ENCODE data around the gene PIAS4.

The PIAS4 gene

DNA sequence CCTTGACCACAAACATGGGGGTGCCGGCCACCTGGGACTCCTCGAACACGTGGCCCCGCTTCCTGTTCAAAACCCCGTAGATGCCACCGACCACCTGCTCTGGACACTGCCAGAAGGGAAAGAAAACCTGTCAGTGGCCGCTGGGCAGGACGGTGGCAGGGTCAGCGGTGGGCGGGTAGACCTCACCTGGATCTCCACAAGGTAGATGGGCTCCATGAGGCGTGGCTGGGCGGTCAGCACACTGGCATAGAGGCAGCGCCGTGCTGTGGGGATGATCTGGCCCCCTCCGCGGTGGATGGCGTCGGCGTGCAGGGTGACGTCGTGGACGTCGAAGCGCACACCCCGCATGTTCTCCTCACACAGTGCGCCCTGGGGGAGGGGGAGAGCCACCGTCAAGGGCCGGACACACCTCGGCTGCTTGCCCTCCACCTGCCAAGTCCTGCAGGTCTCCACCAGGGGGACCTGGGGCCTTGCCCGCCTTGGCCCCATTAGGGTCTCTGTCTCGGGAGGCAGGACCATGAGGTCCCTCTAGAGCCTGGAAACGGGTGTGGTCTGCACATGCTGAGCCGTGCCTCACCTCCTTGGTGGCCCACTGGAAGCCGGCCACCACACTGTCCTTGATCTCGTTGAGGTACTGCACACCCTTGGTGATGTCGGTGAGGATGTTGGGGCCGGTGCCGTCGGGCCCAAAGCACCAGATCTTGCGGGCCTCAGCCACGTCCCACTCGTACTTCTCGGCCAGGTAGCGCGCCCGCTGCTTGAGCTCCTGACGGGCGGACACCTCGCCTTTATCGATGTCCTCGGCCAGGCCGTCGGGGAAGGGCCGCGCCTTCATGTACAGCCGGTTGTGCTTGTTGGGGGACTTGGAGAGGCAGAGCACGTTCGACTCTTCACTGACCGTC lies 30.0 kb upstream of the PIAS4 start:
- DNase-seq (ENCODE audit: low read depth): no peak

DNA sequence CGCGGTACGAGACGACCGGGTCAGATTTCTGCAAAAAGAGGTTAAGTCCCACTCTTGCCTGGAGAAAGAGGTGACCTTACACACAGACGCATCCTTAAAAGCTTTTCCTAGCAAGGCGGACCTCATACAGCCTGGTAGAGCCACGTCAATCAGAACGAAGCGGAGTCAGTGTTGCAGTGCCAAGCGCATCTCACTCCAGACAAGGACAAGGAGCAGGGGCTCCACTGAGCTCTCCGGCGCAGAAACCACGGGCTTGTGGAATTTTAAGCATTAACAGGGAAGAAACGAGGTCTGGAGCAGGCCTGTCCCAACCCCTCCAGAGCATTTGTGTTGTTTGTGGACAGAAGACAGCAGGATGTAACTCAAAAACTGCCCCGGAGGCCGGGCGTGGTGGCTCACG lies 29.4 kb upstream of the PIAS4 start:
- DNase-seq (ENCODE audit: low read depth): no peak

DNA sequence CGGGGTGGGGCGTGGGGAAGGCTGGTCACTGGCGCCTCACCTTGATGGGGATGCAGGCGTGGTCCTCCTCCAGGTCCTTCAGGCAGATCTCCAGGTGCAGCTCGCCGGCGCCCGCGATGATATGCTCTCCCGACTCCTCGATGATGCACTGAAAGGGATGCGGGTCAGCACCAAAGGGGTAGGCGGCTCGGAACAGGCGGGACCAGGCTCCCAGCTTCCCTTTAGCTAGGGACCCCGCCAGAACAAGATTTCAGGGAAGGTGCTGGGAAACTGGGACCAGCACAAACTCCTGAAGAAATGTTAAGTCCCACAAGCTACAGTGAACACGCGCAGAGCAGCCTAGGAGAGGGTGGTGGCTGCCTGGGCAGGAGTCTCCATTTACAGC lies 28.3 kb upstream of the PIAS4 start:
- DNase-seq (ENCODE audit: low read depth): no peak

DNA sequence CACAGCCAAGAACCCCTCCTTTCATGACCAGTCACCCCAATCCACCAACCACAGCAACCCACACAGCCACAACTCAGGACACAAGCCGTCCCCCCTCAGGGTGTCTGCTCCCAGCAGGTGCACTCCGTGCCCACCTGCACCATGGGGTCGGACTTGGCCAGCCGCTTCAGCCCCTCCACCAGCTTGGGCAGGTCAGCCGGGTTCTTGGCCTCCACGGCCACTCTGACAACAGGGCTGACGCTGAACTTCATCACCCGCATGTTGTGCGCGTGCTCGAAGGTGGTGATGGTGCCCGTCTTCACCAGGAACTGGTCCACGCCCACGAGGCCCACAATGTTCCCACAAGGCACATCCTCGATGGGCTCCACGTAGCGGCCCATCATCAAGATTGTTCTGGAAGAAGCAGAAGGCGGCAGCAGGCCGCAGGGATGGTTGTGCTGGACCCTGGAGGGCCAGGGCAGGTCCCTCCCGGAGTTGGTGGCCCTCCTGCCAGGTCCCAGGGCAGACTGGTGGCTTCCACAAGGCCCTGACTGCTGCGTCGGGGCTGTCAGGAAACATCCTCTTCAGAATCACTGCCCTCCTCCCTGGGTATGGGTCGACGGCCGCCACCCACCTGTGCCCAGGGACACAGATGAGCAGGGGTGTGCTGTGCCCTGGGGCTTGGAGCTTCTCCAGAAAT lies 27.7 kb upstream of the PIAS4 start:
- DNase-seq (ENCODE audit: low read depth): no peak

DNA sequence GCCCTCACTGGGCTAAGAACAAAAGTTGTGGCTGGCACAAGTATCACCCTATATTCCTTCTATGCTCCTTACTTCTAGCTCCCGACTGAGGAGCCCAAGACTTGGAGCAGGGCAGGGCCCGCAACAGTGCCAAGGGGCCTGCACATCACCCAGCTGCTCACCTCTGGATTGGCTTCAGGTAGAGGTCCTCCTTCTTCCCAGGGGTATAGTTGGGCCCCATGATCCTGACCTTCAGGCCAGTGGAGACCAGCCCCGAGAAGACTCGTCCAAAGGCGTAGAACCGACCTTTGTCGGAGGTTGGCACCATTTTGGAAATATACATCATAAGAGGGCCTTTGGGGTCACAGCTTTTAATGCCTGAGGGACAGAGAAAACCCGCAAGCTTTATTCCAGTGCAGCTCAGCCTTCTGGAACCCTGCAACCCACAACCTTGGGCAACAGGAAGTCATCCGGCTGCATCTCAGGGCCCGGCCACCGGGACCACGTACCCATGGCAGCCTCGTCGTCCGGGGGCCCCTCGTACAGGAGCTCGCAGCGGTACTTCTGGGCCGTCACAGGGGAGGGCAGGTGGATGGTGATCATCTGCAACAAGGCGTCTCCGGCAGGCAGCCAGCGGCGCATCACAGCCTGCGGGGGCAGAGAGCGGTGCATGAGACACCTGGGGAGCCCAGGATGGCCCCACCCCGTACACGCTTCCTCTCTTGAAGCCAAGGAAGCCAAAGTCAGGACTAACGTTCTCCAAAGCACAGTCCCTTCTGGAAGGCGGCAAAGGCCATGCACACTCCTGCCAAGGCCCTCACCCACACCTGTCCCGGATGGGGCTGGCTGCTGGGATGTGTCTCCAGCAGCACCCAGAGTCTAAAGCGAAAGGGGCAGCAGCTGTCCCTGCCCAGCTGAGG lies 26.9 kb upstream of the PIAS4 start:
- no peak for DNase-seq (ENCODE audit: low read depth)

DNA sequence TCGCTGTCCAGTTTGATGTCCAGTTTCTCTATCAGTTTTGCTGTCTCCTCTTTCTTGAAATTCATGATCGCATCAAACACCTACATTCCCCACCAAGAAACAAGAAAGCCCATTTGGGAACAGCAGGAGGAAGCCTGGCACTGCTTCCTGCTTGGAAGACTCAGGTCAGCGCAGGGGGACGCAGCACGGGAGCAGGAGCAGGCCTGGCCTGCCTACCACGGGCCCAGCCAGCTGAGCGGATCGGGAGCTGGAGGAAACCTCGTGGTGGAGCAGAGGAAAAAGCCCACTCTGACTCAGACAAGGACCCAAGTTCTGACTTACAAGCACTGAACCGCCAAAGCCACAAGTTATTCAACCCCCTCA lies 26.2 kb upstream of the PIAS4 start:
- no peak for DNase-seq (ENCODE audit: low read depth)

DNA sequence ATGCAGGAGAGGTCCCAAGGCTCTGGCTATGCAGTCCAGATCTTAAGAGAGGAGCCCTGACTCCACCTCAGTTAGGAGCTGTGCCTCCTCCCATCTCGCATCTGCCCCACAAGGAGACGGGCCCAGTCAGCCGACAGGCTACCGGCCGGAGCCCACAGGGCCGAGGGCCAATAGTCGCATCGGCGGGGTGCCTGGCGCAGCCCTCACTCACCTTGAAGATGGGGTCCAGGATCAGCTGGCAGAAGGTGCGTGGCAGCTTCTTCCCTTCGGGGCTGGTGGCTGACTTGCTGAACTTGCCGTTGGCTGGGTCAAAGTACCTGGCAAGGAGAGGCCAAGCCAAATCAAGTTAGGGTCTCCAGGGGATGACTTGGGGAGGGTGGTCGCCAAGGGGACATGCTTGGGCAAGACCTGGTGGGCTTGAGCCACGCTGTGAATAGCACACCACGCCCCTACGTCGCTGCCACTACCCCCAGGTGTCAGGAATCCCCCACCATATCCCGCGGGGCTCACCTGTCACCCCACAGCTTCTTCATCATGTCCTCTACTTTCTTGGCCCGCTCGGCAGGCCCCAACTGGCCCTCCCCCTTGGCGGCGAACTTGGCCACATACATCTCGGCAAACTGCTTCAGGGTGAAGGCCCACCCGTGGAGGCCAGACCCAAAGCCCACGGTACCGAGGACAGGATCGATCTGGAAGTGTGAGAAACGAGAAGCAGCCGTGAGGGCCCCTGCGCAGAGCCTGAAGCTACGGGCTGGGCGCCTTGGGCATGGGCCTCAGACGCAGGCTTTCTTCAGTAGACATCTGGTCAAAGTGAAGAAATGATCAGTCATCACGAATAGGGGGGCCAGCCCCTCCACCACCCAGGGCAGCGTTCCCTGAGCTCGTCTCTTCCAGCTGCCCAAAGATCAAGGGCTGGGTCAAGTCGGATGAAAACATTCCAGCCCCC lies 25.5 kb upstream of the PIAS4 start:
- no peak for DNase-seq (ENCODE audit: low read depth)

DNA sequence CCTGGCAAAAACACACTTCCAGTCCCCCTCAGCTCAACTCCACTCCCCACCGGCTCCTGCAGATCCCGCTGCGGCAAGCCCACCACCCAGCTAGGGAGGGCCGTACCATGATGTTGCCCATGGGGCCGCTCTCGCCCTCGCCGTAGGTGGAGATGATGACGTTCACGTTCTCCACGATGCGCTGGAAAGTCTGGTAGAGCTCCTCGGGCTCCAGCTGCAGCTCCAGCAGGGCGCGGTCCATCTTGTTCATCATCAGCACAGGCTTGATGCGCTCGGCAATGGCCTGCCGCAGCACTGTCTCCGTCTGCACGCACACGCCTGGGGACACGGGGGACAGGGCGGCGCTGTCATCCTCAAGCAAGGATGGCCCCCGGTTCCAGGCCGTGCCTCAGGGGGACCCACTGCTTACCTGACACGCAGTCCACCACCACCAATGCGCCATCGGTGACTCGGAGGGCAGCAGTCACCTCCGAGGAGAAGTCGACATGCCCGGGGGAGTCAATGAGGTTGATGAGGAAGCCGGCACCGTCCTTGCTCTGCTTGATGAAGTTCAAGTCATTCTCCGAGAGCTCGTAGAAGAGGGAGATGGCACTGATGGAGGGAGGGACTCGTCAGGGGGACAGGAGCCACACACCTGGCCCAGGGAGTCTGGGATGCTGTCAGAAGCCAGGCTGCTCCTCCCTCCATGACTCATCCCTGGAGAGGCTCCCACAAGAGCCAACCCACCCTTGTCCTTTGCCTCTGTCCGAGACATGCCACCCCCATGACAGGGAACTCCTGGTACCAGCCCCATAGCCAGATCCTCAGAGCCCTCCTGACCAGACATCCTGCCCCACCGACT lies 24.6 kb upstream of the PIAS4 start:
- DNase-seq (ENCODE audit: low read depth): no peak

DNA sequence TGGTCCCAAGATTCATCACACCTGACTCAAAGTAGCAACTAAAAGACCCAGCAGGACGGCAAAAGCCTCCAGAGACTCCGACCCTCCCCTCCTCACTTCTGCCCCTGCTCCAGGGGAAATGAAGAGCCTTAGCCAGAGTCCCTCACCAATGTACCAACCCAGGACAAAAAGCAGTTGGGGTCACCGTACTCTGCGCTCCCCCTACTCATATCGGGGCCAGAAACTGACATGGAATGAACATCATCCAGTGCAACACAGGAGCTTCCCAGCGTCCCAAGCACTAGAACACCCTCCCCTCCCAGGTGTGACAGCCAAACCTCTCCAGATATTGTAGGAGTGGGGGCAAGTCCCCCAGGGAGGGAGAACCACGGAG lies 24.0 kb upstream of the PIAS4 start:
- no peak for DNase-seq (ENCODE audit: low read depth)

DNA sequence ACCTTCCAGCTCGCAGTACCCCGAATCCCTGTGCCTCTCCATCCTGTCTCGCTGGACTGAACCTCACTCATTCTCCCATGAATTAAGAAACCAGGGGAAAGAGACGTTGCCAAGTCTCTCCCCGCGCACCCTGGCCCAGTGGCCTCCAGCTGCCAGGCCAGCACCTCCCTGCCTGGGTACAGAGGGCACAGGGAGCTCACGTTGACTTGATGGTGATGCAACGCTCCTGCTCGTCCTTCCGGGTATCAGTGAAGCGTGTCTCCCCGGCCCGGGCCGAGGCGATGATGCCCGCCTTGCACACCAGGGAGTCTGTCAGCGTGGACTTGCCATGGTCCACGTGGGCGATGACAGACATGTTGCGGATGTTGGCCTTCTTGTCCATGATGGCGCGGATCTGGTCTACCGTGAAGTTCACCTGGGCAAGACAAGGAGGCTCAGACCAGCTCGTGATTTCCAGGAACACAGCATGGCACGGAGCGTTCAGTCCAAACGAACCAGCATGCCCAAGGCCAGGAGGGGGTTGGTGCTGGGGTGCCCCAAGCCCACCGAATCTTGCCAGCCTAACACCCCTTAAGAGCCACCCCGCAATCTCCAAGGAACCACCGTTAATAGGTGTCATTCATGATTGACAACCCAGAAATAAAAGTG lies 23.5 kb upstream of the PIAS4 start:
- DNase-seq (ENCODE audit: low read depth): no peak

DNA sequence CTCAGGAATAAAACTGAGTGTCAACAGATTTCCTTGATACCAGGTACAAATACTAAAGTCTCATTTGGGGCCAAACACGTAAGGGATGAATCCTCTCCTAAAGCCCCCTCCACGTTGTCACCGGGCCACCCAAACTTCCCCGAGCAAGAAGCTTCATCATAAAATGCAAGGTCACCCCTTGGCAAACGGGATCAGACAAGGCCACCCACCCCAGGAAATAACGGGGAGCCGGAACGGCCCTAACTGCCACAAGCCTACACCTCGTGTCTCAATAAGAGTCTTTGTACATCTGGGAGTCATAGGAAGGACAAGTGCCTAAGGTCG lies 23.0 kb upstream of the PIAS4 start:
- no peak for DNase-seq (ENCODE audit: low read depth)

DNA sequence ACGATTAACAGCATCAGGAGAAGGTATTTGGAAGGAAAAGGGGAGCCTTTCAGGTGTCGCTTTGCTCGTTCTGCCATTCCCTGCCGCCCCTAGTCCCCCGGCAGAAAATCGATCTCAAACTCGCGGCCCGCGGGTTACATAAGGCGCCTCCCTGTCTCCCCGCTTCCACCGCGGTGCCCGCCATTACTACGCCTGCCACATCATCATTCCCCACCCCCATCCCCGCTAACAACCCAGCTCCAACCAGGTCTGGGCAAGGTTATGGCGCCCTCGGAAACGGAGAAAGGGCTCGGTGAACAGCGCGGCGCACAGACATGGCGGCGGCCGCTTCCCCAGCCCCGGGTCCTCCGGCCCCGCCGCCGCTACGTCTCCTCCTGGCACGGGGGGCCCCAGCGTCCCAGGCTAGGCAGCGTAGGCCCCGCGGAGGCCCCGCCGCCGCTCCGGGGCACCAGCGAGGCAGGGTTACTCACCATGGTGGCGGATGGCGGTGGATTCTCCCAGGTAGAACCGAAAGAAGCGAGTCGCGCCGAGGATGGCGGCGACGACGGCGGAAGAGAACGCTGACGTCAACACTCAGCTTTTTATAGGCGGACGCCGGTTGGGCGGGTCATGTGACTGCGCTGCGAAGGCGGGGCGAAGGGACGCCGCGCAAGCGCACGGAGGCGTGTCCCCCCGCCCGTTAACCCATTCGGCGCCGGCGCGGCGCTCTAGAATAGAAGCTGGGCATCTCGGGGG lies 22.5 kb upstream of the PIAS4 start, which contains the start of gene EEF2:
Gene EEF2 (minus strand): TSS at position 556 of the 735 bp plus-strand sequence. CDS start 83 bp downstream, at position 473.
- DNase-seq (ENCODE audit: low read depth): no peak

DNA sequence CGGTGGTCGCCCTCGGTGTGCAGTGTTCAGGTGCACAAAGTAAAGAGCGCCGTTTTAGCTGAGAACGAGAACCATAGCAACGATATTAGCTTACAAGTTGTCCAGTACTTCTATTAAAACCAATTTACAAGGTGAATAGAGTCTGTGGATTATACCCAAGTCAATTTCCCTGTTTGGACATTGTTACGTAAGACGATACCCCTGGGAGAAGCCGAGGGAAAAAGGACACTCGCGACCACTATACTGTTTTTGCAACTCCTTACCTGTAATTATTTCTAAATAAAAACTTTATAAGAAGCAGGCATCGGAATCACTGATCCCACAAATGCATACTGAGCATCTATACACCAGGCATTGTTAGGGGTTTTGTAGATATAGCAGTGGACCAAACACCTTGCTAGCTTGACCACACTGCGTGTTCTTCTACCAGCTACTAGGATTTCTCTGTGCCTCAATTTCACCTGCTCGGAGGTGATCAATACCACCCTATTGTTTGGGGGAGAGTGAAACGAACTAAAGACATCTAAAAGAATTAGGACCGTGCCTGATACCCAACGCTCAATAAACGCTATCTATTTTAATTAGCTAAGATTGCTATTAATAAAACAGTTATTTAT lies 21.8 kb upstream of the PIAS4 start:
- no peak for DNase-seq (ENCODE audit: low read depth)

DNA sequence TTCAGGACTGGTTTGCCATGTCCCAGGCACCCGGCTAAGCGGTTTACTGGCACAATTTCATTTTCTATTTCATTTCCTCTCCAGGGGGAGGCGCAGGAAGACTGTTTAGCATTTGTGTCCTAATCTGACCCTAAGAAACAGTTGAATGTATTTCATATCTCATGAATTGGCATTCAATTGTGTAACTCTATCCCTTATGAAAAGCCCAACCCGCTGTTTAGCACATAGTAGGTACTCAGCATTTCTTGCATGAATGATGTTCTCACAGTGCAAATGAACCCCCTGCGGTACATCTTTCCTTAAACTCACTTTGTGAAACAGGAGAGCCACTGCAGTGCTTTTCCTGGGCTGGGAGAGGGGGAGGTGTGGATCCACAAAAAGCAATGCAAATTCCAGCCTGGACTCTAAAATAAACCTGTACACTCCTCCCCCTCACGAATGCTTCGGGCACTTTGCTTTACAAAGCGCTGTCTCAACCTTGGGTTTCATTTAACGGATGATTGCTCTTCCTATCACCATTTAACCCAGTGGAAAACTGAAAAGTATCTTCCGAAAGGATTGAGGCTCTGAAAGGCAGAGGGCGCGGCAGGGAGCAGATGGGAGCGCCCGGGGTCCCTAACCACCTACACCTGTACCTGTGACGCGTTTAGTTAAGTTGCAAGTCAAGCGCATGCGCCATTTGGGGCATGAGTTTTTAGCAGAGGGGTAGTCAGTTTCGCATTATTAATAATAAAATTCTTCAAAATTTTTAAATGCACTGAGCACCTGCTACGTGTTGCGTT lies 21.1 kb upstream of the PIAS4 start:
- no peak for DNase-seq (ENCODE audit: low read depth)

DNA sequence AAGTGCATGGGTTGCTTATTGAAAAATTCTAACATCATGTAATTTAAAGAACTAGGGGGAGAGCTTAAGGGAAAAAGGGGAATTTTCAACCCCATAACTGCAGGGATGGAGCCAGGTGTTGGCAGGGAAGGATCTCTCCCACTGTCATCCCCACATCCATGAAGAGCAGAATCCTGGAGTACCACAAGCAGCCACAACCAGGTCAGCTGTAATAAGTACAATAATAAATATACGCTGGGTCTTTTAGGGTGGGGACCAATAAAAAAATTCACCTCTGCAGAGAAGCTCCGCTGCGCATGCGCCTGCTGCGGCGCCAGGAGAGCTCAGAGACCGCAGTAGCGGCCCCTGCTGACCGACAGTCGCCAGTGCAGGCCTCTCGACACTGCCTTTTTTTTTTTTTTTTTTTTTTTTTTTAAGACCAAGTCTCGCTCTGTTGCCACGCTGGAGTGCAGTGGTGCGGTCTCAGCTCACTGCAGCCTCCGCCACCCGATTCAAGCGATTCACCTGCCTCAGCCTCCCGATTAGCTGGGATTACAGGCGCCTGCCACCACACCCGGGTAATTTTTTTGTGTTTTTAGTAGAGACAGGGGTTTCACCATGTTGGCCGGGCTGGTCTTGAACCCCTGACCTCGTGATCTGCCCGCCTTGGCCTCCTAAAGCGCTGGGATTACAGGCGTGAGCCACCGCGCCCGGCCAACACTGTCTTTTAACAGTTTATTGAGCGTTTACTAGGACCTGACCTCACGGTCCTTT lies 19.7 kb upstream of the PIAS4 start:
- DNase-seq (ENCODE audit: low read depth): no peak

DNA sequence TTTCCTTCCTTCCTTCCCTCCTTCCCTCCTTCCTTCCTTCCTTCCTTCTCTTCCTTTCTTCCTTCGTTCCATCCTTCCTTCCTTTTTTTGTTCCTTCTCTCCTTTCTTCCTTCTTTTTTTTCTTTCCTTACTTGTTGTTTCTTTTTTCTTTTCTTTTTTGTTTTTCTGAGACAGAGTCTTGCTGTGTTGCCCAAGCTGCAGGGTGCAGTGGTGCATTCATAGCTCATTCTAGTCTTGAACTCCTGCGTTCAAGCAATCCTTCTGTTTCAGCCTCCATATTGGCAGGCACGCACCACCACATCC lies 16.8 kb upstream of the PIAS4 start:
- DNase-seq (ENCODE audit: low read depth): no peak

DNA sequence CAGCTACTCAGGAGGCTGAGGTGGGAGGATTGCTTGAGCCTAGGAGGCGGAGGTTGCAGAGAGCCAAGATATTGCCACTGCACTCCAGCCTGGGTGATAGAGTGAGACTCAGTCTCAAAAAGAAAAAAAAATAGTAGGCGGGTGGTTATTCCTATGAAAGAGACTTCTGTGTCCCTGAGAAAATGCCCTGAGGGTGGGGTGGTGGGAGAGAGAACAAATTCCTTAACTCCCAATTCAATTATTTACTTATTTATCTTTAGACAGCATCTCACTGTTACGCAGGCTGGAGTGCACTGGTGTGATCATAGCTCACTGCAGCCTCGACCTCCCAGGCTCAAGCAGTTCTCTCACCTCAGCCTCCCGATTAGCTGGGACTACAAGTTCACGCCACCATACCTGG lies 11.9 kb upstream of the PIAS4 start:
- DNase-seq (ENCODE audit: low read depth): no peak
